Fibroblast of peridontal ligament (primary cell): ENCODE measurements around the gene ADARB2.
"Not testable (repeated sequence)": the region's sequence is repeated elsewhere in the genome, so short reads cannot be mapped to it uniquely, and the experiment has no call there.

Experiments
- DNase-seq: peaks from one replicate; pipeline ENCODE4 v3.0.0-alpha.2; 2010; ENCODE audit errors: extremely low read depth

ADARB2 gene

DNA sequence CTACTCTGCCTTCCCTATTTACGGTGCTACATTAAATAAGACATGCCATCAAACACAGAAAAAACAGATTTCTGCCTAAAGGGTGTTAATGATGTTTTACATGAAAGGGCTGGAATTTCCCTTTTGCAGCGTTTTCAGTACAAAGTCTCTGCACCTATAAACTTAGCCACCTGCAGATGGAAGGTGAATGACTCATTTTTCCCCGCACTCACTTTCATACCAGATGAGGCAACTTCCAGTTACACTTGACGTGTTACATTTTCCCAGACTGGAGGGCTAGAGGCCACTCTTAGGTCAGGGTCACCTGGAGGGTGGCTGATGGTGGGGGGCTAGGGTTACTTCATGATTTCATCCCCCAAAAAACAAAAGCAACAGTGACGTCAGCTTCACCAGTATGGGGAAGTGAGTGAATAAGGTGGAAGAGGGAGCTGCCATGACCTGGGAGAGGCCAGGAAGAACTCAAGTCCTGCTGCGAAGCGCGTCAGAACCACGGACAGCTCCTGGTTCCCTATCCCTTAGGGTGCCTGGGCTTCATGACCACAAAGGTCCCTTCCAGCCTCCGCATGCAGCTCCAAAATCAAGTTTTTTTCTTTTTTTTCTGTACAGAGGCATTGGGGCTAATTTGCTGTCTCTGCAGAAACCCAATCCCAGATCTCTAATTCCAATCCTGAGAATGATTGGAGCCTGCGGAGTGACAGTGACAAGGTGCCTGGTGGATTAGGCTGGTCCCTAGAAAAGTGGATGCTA lies 94.0 kb downstream of the ADARB2 start:
- no peak for DNase-seq

DNA sequence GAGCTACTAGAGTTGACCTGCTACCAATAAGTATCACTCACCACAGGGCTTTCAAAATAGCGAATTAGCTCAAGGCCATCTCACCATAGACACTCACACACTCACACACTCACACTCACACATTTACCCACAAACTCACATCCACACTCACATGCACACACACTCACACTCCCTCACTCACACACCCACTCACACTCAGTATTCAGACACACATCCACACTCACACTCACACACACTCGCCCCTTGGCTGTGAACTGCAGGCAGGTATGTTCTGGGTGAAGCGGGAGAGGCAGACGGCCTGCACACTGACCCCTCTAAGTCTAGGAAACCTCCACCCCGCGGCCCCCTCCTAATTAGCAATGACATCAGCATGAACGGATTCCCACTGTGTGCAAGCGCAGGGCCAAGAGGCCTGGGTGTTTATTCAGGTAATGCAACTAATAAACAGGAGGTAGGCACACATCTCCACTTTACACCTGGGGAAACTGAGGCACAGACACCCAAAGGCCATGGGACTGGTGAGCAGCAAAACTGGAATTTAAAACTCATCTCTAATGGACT lies 94.6 kb downstream of the ADARB2 start:
- DNase-seq, result no peak

GRCh38 chr10:1641402-1641801 lies 95.9 kb downstream of the ADARB2 start:
- no peak for DNase-seq

- no peak for DNase-seq
These were observed 98.4 kb downstream of the ADARB2 start for GRCh38 chr10:1638889-1639419.

GRCh38 chr10:1635340-1635739 lies 102.0 kb downstream of the ADARB2 start:
- no peak for DNase-seq

- DNase-seq, result no peak
These were observed 103.1 kb downstream of the ADARB2 start for GRCh38 chr10:1634239-1634638.

DNA sequence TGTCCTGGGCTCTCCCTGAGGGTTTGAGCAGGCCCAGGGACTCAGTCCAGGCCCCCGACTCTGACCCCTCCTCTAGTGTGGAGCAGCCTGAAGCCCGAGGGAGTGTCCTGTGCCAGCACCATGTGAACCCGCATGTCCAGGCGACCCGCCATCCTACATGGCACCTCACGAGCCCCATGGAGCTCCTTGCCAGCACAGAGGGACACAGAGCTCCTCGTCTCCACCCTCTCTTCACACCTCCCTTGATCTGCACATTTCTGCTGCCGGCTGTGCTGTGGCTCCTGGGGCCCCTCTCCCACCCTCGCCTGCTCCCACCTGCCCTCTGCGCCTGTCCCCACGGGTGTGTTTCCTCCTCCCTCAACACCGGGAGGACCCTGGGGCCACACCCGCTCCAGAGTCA lies 103.5 kb downstream of the ADARB2 start:
- no peak for DNase-seq

GRCh38 chr10:1632596-1632995 lies 104.7 kb downstream of the ADARB2 start:
- no peak for DNase-seq

DNA sequence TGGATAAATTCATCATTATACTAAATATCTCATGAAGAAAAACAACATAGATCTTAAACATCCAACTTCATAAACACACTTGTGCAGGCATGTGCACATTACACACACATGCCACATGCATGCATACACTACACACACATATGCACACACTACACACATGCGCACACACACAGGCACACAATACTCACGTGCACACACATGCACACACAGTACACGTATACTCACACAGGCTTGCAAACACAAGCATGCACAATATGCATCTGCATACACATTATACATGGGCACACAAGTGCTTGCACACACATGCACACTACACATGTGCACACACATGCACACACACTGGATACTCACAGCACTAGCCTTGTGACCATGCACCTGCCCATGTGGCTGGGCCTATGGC lies 105.2 kb downstream of the ADARB2 start:
- DNase-seq, result no peak

- DNase-seq, result no peak
These were observed 106.0 kb downstream of the ADARB2 start for GRCh38 chr10:1631282-1631681.

DNA sequence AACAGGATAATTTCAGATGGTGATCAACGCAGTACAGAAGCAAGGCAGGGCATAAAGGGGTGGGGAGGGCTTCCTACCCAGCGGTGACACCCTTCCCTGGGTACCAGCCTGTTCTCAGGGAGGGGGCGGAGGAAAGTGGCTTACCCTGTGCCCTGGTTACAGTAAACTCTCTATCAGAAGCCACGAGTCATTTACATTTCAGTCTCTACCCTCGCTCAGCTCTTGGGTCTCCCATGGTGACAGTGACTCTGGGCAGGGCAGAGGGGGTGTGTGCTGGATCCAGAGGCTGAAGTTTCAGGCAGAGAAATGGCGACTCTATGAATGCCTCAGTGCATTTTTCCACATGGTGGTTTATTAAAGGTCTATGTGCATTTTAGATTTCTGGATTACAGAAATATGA lies 107.0 kb downstream of the ADARB2 start:
- DNase-seq, result no peak

DNA sequence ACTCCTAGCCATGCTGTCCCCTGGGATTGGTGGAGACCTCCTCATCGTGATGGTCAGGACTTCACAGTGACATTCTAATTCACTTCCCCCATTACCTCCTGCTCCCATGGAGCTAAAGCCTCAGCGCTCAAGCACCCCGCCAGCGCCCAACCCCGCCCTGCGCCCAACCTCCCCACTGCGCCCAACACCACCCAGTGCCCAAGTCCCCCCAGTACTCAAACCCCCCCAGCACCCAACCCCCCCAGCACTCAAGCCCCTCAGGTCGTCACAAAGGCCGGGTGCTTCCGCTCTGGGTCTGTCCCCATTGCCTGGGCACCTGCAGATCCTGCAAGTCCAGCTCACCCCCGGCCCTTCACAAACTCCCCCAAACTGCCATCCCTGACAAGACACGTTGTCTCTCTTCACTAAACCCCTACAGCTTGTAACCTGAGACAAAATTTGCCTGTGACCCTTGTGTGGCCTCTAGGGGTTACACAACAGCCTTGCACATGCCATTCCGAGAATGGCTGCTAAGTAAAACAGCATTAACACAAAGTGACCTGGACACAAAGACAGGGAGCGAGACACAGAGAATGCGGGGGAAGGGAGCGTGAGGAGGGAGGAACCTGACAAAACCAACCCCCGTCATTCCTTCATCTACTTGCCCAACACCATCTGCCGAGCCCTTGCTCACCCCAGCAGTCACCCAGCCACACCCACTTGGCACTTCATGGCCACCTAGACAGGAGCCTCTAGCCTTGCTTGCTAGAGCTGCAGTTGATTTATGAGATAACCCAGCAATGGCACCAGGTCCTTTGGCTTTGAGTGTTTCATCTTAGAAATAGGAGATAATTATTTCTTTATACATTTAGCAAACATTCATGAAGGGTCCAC lies 107.8 kb downstream of the ADARB2 start:
- no peak for DNase-seq

- DNase-seq, result no peak
These were observed 108.6 kb downstream of the ADARB2 start for GRCh38 chr10:1628757-1629156.

DNA sequence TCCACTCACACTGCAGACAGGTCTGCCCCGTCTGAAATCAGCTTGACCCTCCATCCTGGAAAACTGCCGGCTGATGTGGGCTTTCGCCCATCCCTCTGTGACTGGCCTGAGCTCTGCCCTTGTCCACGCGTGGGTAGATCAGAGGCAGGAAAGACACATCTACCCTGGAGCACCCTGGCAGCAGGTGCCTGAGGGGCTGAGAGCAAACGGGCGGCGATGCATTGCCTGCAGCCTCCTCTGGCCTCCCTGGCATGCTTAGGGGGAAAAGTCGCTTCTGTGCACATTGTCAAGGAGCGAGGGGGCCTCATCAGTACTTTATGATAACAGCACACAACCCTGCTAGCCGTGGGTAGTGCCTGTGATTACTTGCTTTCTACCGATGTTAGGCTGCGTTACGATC lies 109.4 kb downstream of the ADARB2 start:
- no peak for DNase-seq

- no peak for DNase-seq
These were observed 110.5 kb downstream of the ADARB2 start for GRCh38 chr10:1626835-1627234.

- no peak for DNase-seq
These were observed 110.9 kb downstream of the ADARB2 start for GRCh38 chr10:1626410-1626809.

GRCh38 chr10:1625731-1626130 lies 111.6 kb downstream of the ADARB2 start:
- DNase-seq, result no peak

- DNase-seq, result no peak
These were observed 112.2 kb downstream of the ADARB2 start for GRCh38 chr10:1625079-1625478.

DNA sequence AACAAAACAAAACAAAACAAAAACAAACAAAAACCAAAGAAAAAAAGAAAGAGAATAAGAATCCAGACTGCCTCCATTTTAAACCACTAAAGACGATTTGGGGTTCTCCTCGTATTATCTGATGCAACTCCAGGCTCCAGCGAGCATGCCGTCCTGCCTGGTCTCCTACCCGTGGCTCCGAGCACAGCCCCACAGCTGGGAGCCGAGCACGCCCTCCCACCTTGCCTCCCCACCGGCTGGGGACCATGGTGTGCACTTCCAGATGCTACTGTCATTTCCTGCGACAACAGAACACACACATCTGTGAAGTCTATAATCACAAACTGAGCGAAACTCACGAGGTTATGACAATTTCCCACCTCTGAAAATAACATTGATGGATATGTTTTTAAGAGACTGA lies 113.1 kb downstream of the ADARB2 start:
- no peak for DNase-seq

- DNase-seq, result no peak
These were observed 116.5 kb downstream of the ADARB2 start for GRCh38 chr10:1620803-1621202.

DNA sequence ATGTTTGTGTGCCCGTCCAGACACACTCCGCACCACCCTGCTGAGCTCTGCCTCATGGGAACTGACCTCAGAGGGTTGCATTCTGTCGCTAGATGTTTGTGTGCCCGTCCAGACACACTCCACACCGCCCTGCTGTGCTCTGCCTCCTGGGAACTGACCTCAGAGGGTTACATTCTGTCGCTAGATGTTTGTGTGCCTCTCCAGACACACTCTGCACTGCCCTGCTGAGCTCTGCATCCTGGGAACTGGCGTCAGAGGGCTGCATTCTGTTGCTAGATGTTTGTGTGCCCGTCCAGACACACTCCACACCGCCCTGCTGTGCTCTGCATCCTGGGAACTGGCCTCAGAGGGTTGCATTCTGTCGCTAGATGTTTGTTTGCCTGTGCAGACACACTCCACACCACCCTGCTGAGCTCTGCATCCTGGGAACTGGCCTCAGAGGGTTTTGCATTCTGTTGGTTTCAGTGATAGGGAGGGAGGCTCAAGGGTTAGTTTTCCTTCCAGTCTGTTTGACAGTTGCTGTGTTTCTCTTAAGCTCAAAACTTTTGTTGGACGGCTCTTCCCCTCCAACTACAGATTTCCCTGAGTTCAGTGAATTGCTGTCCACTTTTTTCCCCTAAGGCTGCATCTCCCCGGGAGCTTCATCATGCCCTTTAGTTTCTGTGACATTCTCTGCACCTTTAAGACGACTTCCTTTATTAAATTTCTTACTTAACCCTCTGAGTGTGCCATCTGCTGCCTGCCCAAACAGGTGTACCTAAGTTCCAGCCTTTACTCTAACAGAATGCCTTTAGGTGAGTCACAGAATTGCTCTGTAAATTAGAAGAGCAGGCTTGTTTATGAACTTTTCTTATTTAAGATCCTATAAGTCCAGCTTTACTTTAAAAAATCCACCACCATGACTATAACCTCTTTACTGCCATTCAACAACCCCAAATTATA lies 119.7 kb downstream of the ADARB2 start:
- not testable (repeated sequence) for DNase-seq
